C4-2B (cell line): ENCODE results near the gene AK8.

Experiments
- H3K27ac ChIP-seq: fragments of 450-650 bp; 2 replicates; pipeline ENCODE4 v1.5.1; 2017
- ZFX ChIP-seq: fragments of 450-650 bp; IDR thresholded peaks from 2 replicates; pipeline ENCODE4 v1.6.1; 2017
- TF ChIP-seq, protein P1 (sequence below): fragments of 450-650 bp; conservative IDR thresholded peaks from 2 replicates; pipeline ENCODE4 v1.5.1; 2017; ENCODE audit warnings: mild to moderate bottlenecking

Gene AK8

DNA sequence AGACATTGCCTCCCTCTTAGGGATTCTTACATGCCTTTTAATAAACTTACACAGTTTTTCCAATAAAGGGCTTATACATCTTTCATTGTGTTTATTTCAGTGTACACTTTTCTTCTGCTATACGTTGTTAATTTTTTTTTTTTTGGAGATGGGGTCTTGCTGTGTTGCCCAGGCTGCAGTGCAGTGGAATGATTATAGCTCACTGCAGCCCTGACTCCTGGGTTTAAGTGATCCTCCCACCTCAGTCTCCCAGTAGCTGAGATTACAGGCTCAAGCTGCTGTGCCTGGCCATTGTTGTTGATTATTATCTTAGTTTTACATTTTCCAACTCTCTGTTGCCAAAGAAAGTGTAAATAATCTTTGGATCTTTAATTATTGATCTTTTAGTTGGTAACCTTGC lies 118.0 kb downstream of the AK8 start:
- H3K27ac ChIP-seq: no peak overlapping the region
- TF ChIP-seq, protein P1, sequence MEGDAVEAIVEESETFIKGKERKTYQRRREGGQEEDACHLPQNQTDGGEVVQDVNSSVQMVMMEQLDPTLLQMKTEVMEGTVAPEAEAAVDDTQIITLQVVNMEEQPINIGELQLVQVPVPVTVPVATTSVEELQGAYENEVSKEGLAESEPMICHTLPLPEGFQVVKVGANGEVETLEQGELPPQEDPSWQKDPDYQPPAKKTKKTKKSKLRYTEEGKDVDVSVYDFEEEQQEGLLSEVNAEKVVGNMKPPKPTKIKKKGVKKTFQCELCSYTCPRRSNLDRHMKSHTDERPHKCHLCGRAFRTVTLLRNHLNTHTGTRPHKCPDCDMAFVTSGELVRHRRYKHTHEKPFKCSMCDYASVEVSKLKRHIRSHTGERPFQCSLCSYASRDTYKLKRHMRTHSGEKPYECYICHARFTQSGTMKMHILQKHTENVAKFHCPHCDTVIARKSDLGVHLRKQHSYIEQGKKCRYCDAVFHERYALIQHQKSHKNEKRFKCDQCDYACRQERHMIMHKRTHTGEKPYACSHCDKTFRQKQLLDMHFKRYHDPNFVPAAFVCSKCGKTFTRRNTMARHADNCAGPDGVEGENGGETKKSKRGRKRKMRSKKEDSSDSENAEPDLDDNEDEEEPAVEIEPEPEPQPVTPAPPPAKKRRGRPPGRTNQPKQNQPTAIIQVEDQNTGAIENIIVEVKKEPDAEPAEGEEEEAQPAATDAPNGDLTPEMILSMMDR: no peak
- no peak for TF ChIP-seq ZFX

- TF ChIP-seq, protein P1: no peak
- no peak for TF ChIP-seq ZFX
- H3K27ac ChIP-seq: no peak overlapping the region
These were observed 121.1 kb downstream of the AK8 start for GRCh38 chr9:132757016-132757415.

DNA sequence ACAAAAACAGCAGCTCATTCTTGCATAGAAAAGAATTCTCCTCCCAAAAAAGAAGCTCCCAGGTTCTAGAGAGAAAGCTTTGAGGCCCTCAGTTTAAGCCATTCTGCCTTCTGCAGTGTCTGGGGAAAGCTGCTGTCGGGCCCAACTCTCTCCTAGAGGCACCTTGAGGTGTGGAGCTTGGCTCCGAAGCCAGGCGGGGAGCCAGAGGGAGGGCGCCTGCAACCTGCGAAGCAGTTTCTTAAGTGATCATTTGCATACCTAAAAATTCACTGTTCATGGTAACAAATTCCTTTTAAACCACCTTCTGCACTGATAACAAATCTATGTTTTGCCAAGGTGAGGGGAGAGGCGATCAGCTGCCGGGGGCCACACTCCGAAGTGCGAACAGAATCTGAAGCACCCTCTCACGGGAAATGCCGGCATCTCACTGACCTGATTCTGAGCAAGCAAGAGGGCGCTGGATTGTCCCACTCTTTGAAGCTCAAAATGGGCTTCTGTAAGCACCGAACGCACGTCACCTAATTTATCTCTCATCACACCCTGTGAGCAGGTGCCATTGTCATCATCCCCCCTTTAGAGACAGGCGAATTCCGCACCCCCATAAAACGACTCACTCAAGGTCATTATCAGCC lies 121.8 kb downstream of the AK8 start:
- TF ChIP-seq, protein P1: no peak
- no peak overlapping the region for H3K27ac ChIP-seq

- TF ChIP-seq, protein P1: no peak
- TF ChIP-seq ZFX: no peak
- H3K27ac ChIP-seq: no peak overlapping the region
These were observed 123.0 kb downstream of the AK8 start for GRCh38 chr9:132755096-132755495.

- H3K27ac ChIP-seq: no peak overlapping the region
- no peak for TF ChIP-seq ZFX
- TF ChIP-seq, protein P1: no peak
These were observed 123.8 kb downstream of the AK8 start for GRCh38 chr9:132754236-132754635.

DNA sequence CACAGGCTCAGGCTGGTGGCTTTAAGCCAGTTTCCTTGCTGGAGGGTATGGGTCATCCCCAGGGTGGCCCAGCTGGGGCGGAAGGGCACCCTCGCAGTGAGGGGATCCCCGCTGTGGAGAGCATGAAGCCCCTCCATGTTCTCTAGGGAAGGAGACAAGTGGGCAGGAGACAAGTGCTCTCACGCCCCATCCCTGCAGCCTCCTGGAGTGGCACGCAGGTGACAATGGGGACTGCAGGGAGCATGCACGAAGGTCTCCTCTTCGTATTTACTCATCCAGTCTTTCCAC lies 124.5 kb downstream of the AK8 start:
- TF ChIP-seq, protein P1: no peak
- TF ChIP-seq ZFX: no peak
- no peak overlapping the region for H3K27ac ChIP-seq

GRCh38 chr9:132752877-132753592 lies 125.0 kb downstream of the AK8 start:
- no peak for TF ChIP-seq ZFX
- TF ChIP-seq, protein P1: no peak
- no peak overlapping the region for H3K27ac ChIP-seq
